Hepatocyte (in vitro differentiated cells): ENCODE measurements around the gene ATP1A4. TPM values are rescaled to one million over a fixed set of nuclear protein-coding genes. Genes with fewer than 3 reads are reported as not detected.
A peak's percentile ranks its signal among the peaks of the same experiment; 100 is the strongest.

Experiments used
- DNase-seq: peaks from one replicate; pipeline ENCODE4 v3.0.0-alpha.2; 2016; ENCODE audit warnings: low spot score
- H2AFZ ChIP-seq: fragments of 200-600 bp; sonication (generic); 2 replicates; pipeline ENCODE4 v1.6.0; 2016; ENCODE audit warnings: antibody characterized with exemption, mild to moderate bottlenecking
- H3K27ac ChIP-seq: fragments of 200-600 bp; sonication (generic); 2 replicates; pipeline ENCODE4 v1.5.1; 2016; ENCODE audit warnings: mild to moderate bottlenecking
- H3K27me3 ChIP-seq: fragments of 200-600 bp; sonication (generic); 2 replicates; pipeline ENCODE4 v1.6.1; 2016
- H3K36me3 ChIP-seq: fragments of 200-600 bp; sonication (generic); replicated peaks from 2 replicates; pipeline ENCODE4 v1.5.1; 2016; ENCODE audit warnings: low read depth; ENCODE audit not compliant: insufficient read depth
- H3K4me1 ChIP-seq: fragments of 200-600 bp; sonication (generic); 2 replicates; pipeline ENCODE4 v1.5.1; 2016; ENCODE audit warnings: mild to moderate bottlenecking, moderate library complexity; ENCODE audit not compliant: insufficient read depth
- H3K4me2 ChIP-seq: fragments of 200-600 bp; sonication (generic); 2 replicates; pipeline ENCODE4 v1.6.0; 2016
- H3K4me3 ChIP-seq: fragments of 200-600 bp; sonication (generic); 2 replicates; pipeline ENCODE4 v1.5.1; 2016; ENCODE audit warnings: mild to moderate bottlenecking
- H3K79me2 ChIP-seq: fragments of 200-600 bp; sonication (generic); 2 replicates; pipeline ENCODE4 v1.6.0; 2017; ENCODE audit warnings: mild to moderate bottlenecking
- H3K9me2 ChIP-seq: fragments of 200-600 bp; sonication (generic); replicated peaks from 2 replicates; pipeline ENCODE4 v1.6.0; 2017; ENCODE audit warnings: mild to moderate bottlenecking; ENCODE audit not compliant: insufficient read depth
- H3K9me3 ChIP-seq: fragments of 200-600 bp; sonication (generic); 2 replicates; pipeline ENCODE4 v1.5.1; 2016; ENCODE audit warnings: low read depth, mild to moderate bottlenecking
- H4K20me1 ChIP-seq: fragments of 200-600 bp; sonication (generic); 2 replicates; pipeline ENCODE4 v1.6.0; 2016; ENCODE audit warnings: mild to moderate bottlenecking; ENCODE audit not compliant: insufficient read depth, poor library complexity, severe bottlenecking
- CTCF ChIP-seq: fragments of 200-600 bp; sonication (generic); IDR thresholded peaks from 2 replicates; pipeline ENCODE4 v1.5.1; 2016; ENCODE audit warnings: antibody characterized with exemption, mild to moderate bottlenecking; ENCODE audit not compliant: poor library complexity
- EZH2 ChIP-seq: fragments of 200-600 bp; sonication (generic); IDR thresholded peaks from 2 replicates; pipeline ENCODE4 v1.6.1; 2016; ENCODE audit warnings: antibody characterized with exemption, mild to moderate bottlenecking, borderline replicate concordance
- EZH2phosphoT487 ChIP-seq: fragments of 200-600 bp; sonication (generic); IDR thresholded peaks from one replicate; pipeline ENCODE4 v1.6.1; 2018; ENCODE audit warnings: antibody characterized with exemption, mild to moderate bottlenecking, low read depth, moderate library complexity; ENCODE audit not compliant: unreplicated experiment, severe bottlenecking
- WGBS: methylation state at CpG from one replicate; pipeline ENCODE4 v1.1.6; 2016; ENCODE audit warnings: low lambda C conversion rate; ENCODE audit errors: missing lambda C conversion rate; 5-methylcytosine and 5-hydroxymethylcytosine counted together
- polyA plus RNA-seq: library from polyadenylated mRNA; unstranded; fragments of >200 nt; fragmentation: Nextera tagmentation; extraction: Ambion mirVana; gene quantifications from 2 replicates; pipeline ENCODE4 v1.2.1, GENCODE V29; 2016
- total RNA-seq: library from RNA; depleted of rRNA; stranded (reverse); fragments of >200 nt; gene quantifications from 2 replicates; pipeline ENCODE4 v1.2.3, GENCODE V29; 2014

ATP1A4 gene
- total and polyA plus RNA-seq, 2 experiments from 2014 or later: 0.45 to 4.4 TPM

DNA sequence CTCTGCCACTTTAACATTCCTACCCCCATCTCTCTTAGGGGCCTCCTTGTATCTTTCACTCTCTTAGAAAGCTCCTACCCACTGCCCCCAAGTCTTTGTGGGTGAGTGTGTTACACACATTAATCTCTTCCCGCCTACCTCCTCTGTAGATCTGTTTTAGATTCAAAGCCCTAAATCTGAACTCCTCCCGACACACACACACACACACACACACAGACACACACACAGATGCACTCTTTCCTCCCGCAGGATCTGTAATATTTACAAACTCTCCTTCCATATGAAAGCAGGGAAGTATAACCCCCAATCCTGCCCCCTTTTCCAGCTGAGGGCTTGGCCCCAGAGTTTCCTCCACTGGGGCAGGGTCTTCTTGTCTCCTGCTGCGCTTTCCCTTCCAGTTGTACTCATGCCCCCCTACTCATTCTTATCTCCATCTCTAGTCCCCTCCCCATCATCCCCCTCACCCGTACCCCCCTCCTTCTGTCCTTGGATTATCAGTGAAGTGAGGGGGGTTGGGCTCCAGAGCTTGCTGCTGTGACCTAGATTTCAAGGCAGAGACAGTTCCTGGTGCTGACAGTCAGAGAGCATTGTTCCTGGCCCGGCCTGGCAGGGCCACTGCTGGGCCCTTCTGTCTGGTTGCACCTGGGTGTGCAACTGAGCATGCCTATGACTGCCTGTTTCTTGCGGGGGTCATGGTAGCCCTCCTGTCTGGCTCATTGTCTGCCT, 58.1 kb downstream of the ATP1A4 start:
- Histone ChIP-seq H3K9me3 (no peaks in the 10 kb centered on the region), H3K4me2 (peak overlapping the region; percentile 33), H3K27ac (no peak overlapping the region), H3K27me3 (no peaks in the 10 kb centered on the region), H3K4me1 (peaks cover 21% of the 10 kb centered on the region), H3K79me2 (peaks cover 17% of the 10 kb centered on the region), H3K4me3 (no peak overlapping the region), H3K9me2 (no peaks in the 10 kb centered on the region), H3K36me3 (no peaks in the 10 kb centered on the region), H4K20me1 (peaks cover 8% of the 10 kb centered on the region), H2AFZ (no peak overlapping the region)
- no peak for TF ChIP-seq EZH2phosphoT487
- TF ChIP-seq CTCF: no peak
- TF ChIP-seq EZH2: no peak
- 47% methylated on average over 5 of the region's 7 CpGs for WGBS
- no peak for DNase-seq

GRCh38 chr1:160210561-160210960, 59.2 kb downstream of the ATP1A4 start:
- no peak for TF ChIP-seq CTCF
- TF ChIP-seq EZH2phosphoT487: no peak
- TF ChIP-seq EZH2: no peak
- Histone ChIP-seq H3K27me3 (no peaks in the 10 kb centered on the region), H3K4me2 (no peak overlapping the region), H3K9me2 (no peaks in the 10 kb centered on the region), H3K4me3 (no peak overlapping the region), H3K4me1 (peaks cover 16% of the 10 kb centered on the region), H2AFZ (no peak overlapping the region), H3K36me3 (no peaks in the 10 kb centered on the region), H4K20me1 (peaks cover 8% of the 10 kb centered on the region), H3K79me2 (peaks cover 17% of the 10 kb centered on the region), H3K9me3 (no peaks in the 10 kb centered on the region), H3K27ac (no peak overlapping the region)
- no peak for DNase-seq
- 70% methylated on average over 5 of the region's 5 CpGs for WGBS

- Histone ChIP-seq H3K36me3 (peaks cover 4% of the 10 kb centered on the region), H3K4me2 (no peak overlapping the region)
Observed at GRCh38 chr1:160211046-160211790, 59.8 kb downstream of the ATP1A4 start.

More at GRCh38 chr1:160211046-160211790, 59.8 kb downstream of the ATP1A4 start:
- no peaks in the 10 kb centered on the region for H3K9me2 ChIP-seq
- H3K79me2 ChIP-seq: peaks cover 17% of the 10 kb centered on the region
- peaks cover 14% of the 10 kb centered on the region for H3K4me1 ChIP-seq
- H2AFZ ChIP-seq: no peak overlapping the region
- TF ChIP-seq EZH2 (no peak), EZH2phosphoT487 (no peak), CTCF (no peak)
- H3K4me3 ChIP-seq: no peak overlapping the region
- H3K27me3 ChIP-seq: no peaks in the 10 kb centered on the region
- peaks cover 8% of the 10 kb centered on the region for H4K20me1 ChIP-seq
- 88% methylated on average over 9 of the region's 10 CpGs for WGBS
- H3K9me3 ChIP-seq: no peaks in the 10 kb centered on the region
- no peak overlapping the region for H3K27ac ChIP-seq
- no peak for DNase-seq
